ENCODE measurements around the gene DCBLD1.

DNA sequence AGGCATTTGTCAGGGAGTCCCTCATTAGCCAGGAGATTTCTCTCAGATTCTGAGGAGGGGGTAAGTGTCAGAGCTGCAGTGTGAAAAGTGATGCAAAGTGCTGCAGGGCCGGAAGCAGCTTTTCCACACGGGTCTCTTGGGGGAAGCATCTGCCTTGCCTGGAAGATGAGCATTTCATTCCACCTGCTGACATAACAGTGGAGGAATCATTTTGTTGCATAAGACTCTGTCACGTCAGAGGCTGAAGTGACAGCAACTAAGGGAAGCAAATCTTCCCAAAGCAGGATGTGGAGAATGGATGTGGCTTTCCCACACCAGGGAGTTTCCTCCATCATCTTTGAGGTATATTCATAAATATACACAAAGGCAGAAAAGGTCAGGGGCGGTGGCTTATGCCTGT, 22.8 kb downstream of the DCBLD1 start:
- TF ChIP-seq POLR2A (IDR thresholded peaks at IDR 0.05; ENCODE audit: low read depth, low read length) (no peak), POLR2AphosphoS5 (IDR thresholded peaks at IDR 0.05; ENCODE audit: low read depth, low read length) (no peak)

Data from GM12892 (cell line).